Inflammatory macrophage treated with lipopolysaccharide for 4 hours (primary cell): ENCODE measurements around the gene ZMYND8.
"Not testable (repeated sequence)": the region's sequence is repeated elsewhere in the genome, so short reads cannot be mapped to it uniquely, and the experiment has no call there.

Source experiments
- DNase-seq: peaks from one replicate; pipeline ENCODE4 v3.0.0-alpha.2; 2020

The ZMYND8 gene

GRCh38 chr20:47241345-47241781 lies 115.1 kb downstream of the ZMYND8 start:
- no peak for DNase-seq

- DNase-seq, result not testable (repeated sequence)
Measured at GRCh38 chr20:47240096-47240495, 116.4 kb downstream of the ZMYND8 start.

- no peak for DNase-seq
Measured at GRCh38 chr20:47239719-47240067, 116.8 kb downstream of the ZMYND8 start.

- DNase-seq, result no peak
Measured at GRCh38 chr20:47238780-47239718, 117.5 kb downstream of the ZMYND8 start.

GRCh38 chr20:47237715-47238114 lies 118.8 kb downstream of the ZMYND8 start:
- DNase-seq, result no peak

- no peak for DNase-seq
Measured at GRCh38 chr20:47236639-47236900, 119.9 kb downstream of the ZMYND8 start.

GRCh38 chr20:47235853-47236638 lies 120.5 kb downstream of the ZMYND8 start:
- no peak for DNase-seq

GRCh38 chr20:47235111-47235510 lies 121.4 kb downstream of the ZMYND8 start:
- no peak for DNase-seq

- DNase-seq, result no peak
Measured at GRCh38 chr20:47233333-47234188, 122.9 kb downstream of the ZMYND8 start.

GRCh38 chr20:47232518-47232917 lies 124.0 kb downstream of the ZMYND8 start:
- no peak for DNase-seq

- DNase-seq, result no peak
Measured at GRCh38 chr20:47231382-47232039, 125.0 kb downstream of the ZMYND8 start.

- DNase-seq, result no peak
Measured at GRCh38 chr20:47230811-47231256, 125.7 kb downstream of the ZMYND8 start.

GRCh38 chr20:47228654-47229053 lies 127.8 kb downstream of the ZMYND8 start:
- DNase-seq, result no peak

GRCh38 chr20:47227576-47227975 lies 128.9 kb downstream of the ZMYND8 start:
- DNase-seq, result no peak

GRCh38 chr20:47227119-47227518 lies 129.4 kb downstream of the ZMYND8 start:
- DNase-seq, result no peak

GRCh38 chr20:47225458-47225857 lies 131.0 kb downstream of the ZMYND8 start:
- no peak for DNase-seq

GRCh38 chr20:47224857-47225256 lies 131.6 kb downstream of the ZMYND8 start:
- no peak for DNase-seq

GRCh38 chr20:47224300-47224791 lies 132.2 kb downstream of the ZMYND8 start:
- no peak for DNase-seq

GRCh38 chr20:47223896-47224295 lies 132.6 kb downstream of the ZMYND8 start:
- DNase-seq, result no peak

- DNase-seq, result no peak
Measured at GRCh38 chr20:47222468-47223119, 133.9 kb downstream of the ZMYND8 start.

- no peak for DNase-seq
Measured at GRCh38 chr20:47221036-47221625, 135.4 kb downstream of the ZMYND8 start.
